Measurements from ENCODE around the gene NPAS1.

Gene NPAS1

DNA sequence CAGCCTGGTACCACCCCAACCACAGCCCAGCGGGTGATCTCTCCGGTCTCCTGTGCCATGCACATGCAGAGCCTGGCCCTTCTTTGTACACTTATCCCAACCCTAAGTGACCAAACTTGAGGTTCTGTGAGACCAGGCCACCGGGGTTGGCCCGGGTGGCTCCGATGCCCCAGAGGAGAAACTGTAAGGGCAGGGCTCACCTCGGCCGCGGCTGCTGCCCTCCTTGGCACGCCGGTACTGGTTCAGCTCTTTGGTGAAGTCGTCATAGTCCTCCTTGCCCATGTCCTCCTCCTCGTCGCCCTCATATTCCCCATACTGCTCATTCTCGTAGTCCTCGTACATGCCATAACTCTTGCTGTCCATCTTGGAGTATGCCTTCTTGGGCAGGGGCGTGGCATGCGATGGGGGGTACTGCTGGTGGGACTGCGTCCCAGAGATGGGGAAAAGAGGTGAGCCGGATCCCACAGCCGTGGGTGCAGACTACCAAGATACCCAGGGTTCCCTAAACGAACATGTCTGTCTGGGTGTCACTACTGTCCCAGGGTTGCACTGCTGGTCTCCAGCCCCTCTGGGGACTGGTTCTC is 70.2 kb downstream of the NPAS1 start:
- no peak for DNase-seq

DNA sequence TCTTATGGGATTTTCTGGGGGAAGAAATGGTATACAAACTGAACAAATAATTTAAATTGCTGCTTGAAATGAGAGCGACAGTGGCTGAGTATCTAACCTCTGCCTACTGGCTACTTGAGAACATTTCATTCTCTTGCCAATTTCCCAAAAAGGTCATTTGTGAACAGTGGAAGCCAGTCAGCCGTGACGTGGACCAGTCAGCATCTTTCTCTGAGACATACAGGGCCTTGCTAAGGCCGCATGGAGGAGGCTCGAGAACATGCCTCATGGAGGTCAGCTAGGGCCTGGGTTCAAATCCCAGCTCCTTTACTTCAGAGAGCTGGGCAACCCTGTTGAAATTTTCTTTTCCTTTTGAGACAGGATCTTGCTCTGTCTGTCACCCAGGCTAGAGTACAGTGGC is 73.6 kb downstream of the NPAS1 start:
- no peak for DNase-seq

DNA sequence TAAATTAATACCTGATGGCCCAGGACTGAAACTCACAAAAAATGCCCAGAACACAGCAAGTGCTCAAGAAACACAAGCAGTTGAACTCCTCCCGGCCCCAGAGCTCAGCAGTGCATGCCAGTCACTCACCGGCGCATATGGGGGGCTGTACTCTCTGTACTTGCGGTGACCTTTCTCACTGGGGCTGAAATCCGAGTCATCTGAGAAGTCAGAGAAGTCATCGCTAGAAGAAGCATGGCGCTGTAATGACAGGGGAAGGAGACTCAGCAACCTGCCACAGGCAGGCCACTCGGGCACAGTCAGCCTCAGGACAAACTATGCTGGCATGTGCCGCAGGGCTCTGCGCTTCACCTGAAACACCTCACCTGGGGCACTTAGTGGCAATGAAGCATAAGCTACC is 74.2 kb downstream of the NPAS1 start:
- no peak for DNase-seq

DNA sequence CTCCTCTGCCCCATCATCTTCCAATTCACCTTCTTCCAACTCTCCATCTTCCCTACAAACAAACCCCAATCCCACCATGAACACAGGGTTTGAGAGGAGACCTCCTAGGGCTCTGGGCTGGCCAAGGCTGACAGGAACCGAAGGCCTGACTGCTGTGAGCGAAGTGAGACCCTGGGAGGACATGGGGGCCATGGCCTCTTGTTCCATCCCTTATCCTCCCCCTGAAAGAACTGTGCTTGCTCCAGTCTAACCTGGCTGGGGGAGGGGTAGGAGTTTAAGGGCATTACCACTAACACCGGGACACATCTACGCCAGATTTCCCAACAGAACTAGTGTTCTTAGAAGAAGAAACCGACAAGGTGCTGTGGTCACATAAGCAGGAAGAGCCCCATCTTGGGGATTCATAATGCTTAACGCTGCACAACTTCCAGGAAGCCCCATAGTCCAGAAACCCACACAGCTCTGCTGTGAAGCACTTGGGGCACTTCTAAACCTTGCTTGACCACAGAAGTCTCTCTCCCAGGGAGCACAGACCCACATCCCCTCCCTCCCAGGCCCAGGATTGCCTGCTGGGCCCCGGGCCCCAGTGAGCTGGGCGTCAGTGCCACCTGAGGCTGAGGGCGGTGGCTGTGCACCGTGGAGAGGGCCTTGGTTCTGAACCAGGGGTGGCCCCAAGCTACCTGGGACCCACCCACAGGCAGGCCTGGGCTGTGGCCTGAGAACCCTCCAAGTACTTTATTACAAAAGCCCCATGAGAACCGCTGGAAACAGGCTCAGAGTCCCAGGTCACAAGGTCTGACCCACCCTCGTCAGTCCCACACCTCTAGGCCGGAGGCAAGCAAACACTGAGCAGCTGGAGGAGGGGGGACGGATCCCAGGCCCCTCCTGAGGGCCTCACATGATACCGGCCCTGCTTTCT is 75.2 kb downstream of the NPAS1 start:
- no peak for DNase-seq

All from DMS53 (cell line).